ENCODE data around the gene DOK6. TPM values are rescaled to one million over a fixed set of nuclear protein-coding genes. Genes with fewer than 3 reads are reported as not detected.

DOK6 gene
- total and polyA plus RNA-seq, 9 of the 15 experiments (the other 6 are each of a cell fraction or from before 2014, with no cell fraction given), result not detected

DNA sequence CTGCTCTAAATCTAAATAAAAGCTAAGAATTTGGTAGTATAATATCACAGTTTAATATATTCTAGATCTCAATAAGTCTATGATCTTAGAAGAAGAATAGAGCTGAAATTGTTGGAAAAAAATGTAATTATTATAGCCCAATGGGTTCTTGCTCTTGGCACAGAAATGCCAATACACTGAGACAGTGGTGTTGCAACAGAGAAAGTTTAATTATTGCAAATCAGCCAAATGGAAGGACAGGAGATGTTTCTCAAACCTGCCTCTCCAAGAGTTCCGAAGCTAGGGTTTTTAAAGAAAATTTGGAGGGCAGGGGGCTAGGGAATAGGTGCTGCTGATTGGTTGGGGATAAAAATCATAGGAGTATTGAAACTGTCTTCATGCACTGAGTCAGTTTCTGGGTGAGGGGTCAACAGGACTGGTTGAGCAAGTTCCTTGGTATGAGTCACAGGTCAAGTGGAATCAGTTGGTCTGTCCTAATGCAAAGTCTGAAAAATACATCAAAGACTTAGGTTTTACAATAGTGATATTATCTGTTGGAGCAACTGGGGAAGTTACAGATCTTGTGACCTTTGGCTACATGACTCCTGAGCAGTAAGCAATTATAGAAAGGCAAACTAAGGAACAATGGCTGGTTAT is 318.3 kb downstream of the DOK6 start:
- BruUV-seq (replicated peaks), result no TSS peak
- no peaks in the 10 kb centered on the region for H4K20me1 ChIP-seq (replicated peaks; ENCODE audit: control insufficient read depth, insufficient read depth, low read length)
- intact Hi-C loops (cut with micrococcal nuclease) (no loop called here), in situ Hi-C loops (cut with MboI) (no loop called here)
- H3K27ac ChIP-seq (ENCODE audit: extremely low read depth, low read depth, low read length), result no peak overlapping the region
- ChIA-PET CTCF (ENCODE audit: low intra/inter-chr PET ratio) (no interaction called here), POLR2A (interaction anchor here (1.2 kb wide), 1 partner anchor 11 kb away, joined by 3 read pairs; no protein-coding TSS in a partner anchor)
- ATAC-seq (no peak), DNase-seq (ENCODE audit: extremely low read depth in 1 of 4, low spot score in 3 of 4) (no peak), FAIRE-seq (no peak)
- no peaks in the 10 kb centered on the region for H3K79me2 ChIP-seq (ENCODE audit: control insufficient read depth, insufficient read depth, low read length)
- H3K9me3 ChIP-seq (replicated peaks; ENCODE audit: control insufficient read depth, insufficient read depth, low read depth, low read length), result no peaks in the 10 kb centered on the region
- H2AFZ ChIP-seq (ENCODE audit: low read depth, low read length), result no peak overlapping the region
- TF ChIP-seq SNIP1 (IDR thresholded peaks at IDR 0.05; ENCODE audit: low read depth) (no peak), TRIM28 (IDR thresholded peaks at IDR 0.05) (peak; percentile 77; the same call in 1 of the 2 replicates), JUND (IDR thresholded peaks at IDR 0.05; ENCODE audit: borderline replicate concordance, low read depth, low read length) (no peak), JUND (tag; IDR thresholded peaks at IDR 0.05; ENCODE audit: borderline replicate concordance, low read depth, low read length) (no peak), KDM1A (IDR thresholded peaks at IDR 0.05) (no peak), NR2C2 (CRISPR knock-in tag; IDR thresholded peaks at IDR 0.05) (no peak), NR2C2 (tag; IDR thresholded peaks at IDR 0.05) (no peak), CBX5 (IDR thresholded peaks at IDR 0.05; ENCODE audit: borderline replicate concordance, low read depth) (peak; percentile 70; the same call in 1 of the 2 replicates), ZNF766 (CRISPR knock-in tag; conservative IDR thresholded peaks at IDR 0.05) (no peak), POLR3A (IDR thresholded peaks at IDR 0.05; ENCODE audit: borderline replicate concordance, extremely low read depth, insufficient read depth, insufficient read length) (no peak), CEBPB (tag; IDR thresholded peaks at IDR 0.05) (0 out of 2 replicates have a peak, but pooled peaks have one; percentile 23), CXXC5 (CRISPR knock-in tag; IDR thresholded peaks at IDR 0.05) (no peak)
- 20% methylated on average over 1 of the region's 1 CpG for WGBS (ENCODE audit: insufficient coverage, low coverage, missing lambda C conversion rate)
- no peak overlapping the region for H3K9ac ChIP-seq (ENCODE audit: insufficient read depth in 1 of 2, low read depth in 2 of 2, low read length in 2 of 2)
- no peaks in the 10 kb centered on the region for H3K4me1 ChIP-seq (replicated peaks in 1 of 2; ENCODE audit: control insufficient read depth in 2 of 2, insufficient read depth in 2 of 2, low read length in 2 of 2)
- H3K27me3 ChIP-seq (ENCODE audit: control insufficient read depth in 2 of 2, insufficient read depth in 2 of 2, low read length in 2 of 2), result no peaks in the 10 kb centered on the region
- H3K4me2 ChIP-seq (ENCODE audit: insufficient read depth, low read length), result no peak overlapping the region
- no peak overlapping the region for H3K4me3 ChIP-seq
- no peaks in the 10 kb centered on the region for H3K36me3 ChIP-seq (ENCODE audit: control insufficient read depth, insufficient read depth, low read length)
- no peaks in the 10 kb centered on the region for H3K9me1 ChIP-seq (ENCODE audit: control insufficient read depth, insufficient read depth, low read length)
